ENCODE measurements around the gene USP48.
A peak's percentile ranks its signal among the peaks of the same experiment; 100 is the strongest.

USP48 gene

DNA sequence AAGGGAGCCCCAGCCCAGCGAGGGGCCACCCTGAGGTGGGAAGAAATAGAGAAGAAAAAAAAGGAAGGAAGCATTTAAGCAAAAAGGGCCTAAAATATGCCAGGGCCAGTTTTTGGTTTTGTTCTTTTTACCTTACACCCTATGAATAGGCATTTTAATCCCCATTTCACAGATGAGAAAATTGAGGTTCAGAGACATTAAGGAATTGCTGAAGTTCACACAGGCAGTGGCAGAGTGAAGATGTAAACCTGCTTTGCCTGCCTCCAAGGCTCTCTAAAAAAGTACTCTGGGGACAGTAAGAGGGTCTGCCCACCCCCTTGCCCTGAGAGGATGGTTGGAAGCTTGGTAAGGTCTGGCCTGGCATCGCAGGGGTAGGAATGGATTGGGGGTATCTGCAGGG, 133.6 kb downstream of the USP48 start:
- DNase-seq, result no peak

DNA sequence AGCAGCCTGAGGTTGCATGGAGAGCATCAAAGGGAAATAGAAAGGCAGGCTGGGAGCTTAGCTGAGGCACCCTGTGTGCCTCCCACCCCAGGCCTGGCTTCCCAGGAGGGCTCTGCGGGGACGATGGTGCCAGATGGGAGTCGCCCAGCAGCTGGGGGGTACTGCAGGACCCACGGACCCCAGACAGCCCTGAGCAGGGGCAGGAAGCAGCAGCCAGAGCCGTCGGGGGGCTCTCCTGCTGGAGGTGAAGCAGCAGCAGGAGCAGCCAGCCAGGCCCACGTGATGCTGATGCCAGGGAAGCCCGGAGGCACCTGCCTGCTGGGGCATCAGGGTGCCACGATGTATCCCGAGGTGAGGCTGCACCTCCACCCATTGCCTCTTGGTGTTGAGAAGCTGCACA, 134.2 kb downstream of the USP48 start:
- no peak for DNase-seq

DNA sequence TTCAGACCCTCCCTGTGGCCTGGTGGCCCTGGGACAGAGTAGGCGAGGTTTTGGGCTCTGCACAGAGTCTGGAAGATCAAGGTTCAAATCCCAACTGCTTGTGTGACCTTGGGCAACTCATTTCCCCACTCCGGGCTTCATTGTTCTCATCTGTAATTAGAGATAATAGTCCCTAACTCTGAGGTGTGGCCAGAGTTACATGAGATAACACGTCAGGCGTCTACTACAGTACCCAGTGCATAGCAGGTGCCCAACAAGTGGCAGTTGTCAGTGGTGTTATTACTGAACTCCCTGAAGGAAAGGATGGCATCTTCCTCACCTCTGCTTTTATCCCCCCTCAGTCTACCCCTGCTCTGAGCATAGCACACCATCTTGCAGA, 134.6 kb downstream of the USP48 start:
- no peak for DNase-seq

DNA sequence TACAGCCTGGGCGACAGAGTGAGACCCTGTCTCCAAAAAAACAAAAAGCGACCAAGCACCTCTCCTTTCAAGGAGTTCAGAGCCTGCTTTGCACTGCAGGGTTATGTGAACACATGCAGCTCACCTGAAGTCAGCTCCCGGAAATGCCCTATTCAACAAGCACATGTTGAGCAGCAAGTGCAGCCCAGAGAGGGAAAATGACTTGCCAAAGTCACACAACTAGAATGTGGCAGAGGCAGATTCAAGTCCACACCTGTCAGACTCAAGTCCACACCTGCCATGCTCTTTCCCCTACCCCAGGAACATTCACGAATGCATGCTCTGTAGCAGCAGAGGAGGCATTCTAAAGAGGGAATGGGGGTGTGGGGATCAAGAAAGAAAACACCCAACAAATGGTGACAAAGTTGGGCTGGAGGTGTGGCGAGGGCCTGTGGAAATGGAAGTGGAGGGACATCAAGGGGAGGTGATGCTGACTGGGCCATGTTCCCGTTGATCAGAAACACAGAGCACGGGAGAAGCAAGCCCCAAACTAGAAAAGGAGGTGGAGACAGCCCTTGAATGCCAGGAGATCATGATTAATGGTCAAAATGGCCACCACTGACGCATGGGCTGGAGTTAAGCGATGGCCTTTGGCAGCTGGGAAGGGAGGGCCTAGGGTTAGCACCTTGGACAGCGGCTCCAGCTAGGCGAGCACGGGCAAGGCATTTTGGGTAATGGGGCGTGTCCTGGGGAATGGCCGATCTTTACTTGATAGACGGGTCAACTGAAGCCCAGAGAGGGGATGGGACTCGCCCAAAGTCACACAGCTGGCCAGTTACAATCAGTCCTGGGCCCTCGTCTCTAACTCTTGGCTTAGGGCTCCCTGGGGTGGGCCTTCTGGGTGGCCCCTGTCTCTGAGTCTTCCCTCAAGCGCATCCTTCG, 135.3 kb downstream of the USP48 start:
- peak; percentile 27 for DNase-seq

DNA sequence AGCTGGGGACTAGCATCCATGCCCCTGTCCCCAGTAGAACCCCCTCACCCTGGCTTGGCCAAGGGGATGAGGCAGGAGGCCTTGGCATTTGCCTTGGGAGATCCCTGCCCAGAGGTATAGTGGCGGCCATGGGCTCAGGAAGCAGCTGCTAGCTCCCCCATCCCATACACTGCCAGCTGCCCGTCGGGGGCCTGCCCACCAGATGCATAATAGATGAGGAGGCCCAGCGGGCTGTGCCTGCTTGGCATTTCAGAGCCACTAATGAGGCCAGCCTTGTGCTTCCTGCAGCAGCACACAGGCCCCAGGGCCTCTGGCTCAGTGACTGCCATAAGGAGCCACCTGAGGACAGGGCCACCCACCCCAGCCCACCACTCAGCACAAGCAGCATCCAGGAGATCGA, 137.4 kb downstream of the USP48 start:
- no peak for DNase-seq

DNA sequence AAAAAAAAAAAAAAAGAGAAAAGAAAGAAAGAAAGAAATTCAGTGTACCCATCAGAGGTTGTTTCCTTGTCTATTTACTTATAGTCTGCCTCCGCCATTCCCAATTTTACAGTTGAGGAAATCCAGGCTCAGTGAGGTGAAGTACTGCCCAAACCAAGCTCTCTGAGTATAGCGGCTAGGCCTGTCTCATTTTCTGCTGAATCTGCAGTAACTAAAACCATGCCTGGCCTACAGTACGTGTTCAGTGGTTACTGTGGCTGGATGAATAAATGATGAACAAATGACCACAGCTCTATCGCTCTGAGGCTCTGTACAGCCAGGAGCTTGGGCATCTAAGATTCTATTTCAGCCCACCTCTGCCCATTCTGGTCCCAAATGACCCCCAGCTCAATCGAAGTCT, 138.0 kb downstream of the USP48 start:
- no peak for DNase-seq

DNA sequence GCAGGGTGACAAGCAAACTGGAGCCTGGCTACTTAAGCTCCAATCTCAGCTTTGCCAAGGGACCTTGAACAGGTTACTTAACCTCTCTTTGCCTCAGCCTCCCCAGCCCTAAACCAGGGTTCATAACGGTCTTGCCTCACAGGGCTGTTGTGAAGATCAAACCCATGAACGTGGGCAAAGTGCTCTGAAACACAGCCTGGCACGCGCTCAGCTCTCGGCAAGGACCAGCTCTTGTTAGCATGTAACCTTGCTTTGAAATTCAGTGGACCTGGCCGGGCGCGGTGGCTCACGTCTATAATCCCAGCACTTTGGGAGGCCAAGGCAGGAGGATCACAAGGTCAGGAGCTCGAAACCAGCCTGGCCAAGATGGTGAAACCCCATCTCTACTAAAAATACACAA, 138.6 kb downstream of the USP48 start:
- no peak for DNase-seq

DNA sequence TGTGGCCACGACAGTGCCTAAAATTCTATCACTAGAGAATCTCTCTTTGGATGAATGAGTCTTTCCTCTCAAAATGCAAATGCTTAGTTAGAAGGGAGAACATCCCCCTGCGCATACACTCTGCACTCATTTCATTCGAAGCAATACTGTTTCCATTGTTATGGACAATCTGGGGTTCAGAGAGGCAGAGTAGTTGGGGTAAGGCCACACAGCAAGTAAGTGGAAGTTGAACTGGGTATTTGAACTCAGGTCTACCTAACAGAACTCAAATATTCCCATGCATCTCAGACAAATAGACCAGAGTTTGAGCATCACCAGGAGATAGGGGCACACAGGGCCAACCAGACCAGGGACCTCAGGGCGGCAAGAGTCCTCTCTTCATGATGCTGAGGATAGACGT, 139.3 kb downstream of the USP48 start:
- DNase-seq, result no peak

DNA sequence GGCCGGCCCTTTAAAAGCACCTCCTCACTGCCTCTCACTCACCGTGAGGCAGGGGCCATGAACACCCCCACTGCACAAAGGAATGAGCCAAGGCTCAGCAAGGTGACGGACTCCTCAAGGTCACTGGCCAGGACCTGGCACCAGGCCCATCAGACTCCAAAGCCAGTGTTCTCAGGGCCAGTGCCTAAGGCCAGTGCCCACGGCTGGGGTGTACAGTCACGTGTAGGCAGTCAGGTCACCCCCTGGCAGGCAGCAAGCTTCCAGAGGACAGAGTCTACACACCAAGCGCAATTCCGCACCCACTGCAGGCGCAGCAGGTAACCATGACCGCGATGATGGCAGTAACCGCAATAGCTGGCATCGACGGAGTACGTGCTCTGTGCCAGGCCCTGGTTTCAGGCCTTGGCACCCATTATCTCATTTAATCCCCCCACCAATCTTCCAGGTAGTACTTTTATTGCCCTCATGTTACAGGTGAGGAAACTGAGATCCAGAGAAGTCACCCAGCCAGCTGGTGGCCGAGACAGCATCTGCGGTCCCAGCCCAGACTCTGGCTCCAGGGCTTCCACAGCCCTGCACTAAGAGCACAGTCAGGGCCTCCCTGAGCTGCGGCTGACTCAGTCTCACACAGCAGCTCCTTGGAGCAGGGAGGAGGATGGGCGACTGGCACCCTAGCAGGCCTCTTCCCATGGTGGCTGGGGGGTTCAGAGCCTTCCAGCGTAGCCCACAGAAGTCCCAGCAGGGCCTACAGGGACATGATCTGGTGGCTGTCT, 140.8 kb downstream of the USP48 start:
- DNase-seq, result no peak

DNA sequence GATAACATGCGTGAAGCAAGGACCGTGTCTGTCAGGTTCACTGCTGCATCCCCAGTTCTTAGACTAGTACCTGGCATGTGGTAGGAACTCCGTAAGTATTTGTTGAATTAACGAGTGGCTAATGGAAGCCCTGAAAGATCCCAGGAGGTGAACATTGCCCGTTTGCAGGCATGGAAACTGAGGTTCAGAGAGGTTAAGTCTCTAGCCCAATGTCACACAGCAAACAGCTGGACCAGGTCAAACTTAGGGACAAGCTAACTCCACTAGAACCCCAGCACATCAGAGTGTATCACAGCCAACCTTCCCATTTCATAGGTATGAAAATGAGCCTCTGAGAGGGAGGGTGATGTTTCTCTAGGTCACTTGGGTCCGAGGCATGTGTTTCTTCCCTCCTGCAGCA, 141.4 kb downstream of the USP48 start:
- no peak for DNase-seq

DNA sequence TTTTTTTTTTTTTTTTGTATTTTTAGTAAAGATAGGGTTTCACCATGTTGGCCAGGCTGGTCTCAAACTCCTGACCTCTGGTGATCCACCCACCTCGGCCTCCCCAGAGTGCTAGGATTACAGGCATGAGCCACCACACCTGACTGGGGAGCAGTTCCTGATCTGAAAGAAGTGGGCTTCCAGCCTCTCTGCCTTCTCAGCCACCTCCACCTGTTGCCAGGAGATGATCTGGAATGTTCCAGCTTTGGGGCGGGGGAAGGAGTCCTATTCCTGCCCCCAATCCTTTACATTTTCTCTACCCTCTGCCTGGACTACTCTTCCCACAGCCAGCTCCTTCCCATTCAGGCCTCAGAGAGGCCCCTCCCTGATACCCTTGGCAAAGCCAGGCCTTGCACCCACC, 141.9 kb downstream of the USP48 start:
- DNase-seq, result no peak

DNA sequence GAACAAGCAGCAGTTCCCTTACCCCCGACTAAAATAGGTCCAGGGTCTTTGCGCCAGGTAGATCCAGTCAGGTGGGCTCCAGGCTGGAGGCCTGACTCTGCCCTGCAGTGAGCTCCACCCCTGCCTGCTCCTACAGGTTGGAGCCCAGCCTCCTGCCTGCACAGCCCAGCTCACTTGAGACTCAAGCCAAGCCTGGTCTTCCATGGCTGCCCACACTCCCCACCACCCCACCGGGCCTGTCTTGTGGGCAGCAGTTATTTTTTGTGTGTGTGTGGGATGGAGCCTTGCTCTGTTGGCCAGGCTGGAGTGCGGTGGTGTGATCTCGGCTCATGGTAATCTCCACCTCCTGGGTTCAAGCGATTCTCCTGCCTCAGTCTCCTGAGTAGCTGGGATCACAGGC, 142.3 kb downstream of the USP48 start:
- no peak for DNase-seq

DNA sequence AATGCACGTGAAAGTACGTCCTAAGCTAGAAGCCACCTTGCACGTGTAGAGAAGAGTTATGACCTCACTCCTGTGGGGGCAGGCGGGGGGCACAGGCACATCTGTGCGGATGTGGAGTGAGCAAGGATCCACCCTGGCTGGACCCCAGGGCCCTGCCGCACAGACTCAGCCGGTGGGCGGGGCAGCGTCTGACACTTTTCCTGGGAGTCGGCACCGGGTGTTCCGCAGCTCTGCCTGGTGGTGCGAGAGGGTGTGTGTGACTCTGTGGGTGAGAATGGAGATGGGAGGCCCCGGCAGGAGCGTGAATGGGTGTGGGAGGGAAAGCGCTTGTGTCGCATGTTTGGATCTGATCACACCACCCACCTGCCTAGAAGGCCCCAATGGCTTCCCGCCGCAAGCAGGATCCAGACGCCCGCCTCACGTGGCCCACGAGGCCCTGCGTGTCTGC, 143.3 kb downstream of the USP48 start:
- no peak for DNase-seq

DNA sequence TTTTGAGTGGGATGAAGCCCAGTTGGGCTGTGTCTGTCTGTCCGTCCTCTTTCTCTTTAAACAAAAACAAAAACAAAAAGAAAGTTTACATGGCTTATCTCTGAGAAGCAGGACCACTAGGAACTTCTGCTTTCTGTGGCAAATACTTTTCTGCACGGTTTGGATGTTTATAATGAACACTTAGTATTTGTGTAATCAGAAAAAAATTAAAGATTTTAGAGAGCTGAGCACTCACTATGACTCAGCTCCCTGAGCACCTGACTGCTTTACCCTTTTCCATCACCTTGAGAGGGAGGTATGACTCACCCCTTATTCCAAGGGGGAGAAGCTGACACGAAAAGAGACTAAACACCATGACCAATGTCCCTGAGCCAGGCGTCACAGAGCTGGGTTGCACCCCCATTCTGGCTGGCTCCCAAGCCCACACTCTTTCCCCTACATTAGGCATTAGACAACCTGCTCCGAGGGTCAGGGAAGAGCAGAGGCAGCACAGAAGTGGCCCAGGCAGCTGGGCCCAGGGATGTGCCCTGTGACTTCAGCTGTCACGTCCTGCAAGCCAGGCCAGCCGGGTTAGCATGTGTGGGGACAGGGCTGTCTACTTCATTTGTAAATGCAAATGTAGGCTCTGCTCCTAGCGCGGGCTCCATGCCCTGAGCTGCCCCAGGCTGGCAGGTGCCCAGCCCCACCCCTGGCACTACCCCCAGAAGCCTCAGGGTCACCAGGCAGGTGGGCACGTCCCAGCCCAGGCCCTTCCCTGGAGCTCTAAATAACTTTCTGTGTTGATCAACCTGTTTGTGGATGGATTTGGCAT, 144.2 kb downstream of the USP48 start:
- peak; percentile 20 for DNase-seq

DNA sequence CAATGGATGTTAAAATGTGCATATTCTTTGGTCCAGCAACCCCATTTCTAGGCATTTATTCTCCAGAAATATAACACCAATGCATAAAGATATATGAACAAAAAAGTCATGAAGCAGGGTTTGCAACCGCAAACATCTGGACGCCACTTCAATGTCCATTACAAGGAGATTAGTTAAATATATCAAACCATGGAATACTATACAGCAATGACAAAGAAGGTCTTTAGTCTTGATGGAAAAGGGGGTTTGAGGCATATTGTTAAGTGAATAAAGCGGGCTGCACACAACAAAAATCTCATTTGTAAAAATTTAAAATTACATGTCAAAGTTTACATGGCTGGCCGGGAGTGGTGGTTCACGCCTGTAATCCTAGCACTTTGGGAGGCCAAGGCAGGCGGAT, 145.4 kb downstream of the USP48 start:
- no peak for DNase-seq

DNA sequence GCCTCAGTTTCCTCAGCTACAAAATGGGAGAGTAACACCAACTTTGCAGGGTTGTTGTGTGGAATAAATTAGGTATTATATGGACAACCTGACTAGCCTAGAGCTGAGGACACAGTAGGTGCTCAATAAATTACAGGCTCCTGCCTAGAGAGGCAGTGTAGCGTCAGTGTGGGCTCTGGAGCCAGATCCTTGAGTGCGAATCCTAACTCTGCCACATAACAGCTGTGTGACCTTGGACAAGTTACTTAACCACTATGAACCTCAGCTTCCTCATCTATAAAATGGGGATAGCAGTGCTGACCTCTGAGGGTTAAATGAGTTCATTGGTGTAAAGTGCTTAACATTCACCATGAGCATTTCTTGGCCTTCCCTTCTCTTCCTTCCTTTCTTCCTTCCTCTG, 146.9 kb downstream of the USP48 start:
- DNase-seq, result no peak

DNA sequence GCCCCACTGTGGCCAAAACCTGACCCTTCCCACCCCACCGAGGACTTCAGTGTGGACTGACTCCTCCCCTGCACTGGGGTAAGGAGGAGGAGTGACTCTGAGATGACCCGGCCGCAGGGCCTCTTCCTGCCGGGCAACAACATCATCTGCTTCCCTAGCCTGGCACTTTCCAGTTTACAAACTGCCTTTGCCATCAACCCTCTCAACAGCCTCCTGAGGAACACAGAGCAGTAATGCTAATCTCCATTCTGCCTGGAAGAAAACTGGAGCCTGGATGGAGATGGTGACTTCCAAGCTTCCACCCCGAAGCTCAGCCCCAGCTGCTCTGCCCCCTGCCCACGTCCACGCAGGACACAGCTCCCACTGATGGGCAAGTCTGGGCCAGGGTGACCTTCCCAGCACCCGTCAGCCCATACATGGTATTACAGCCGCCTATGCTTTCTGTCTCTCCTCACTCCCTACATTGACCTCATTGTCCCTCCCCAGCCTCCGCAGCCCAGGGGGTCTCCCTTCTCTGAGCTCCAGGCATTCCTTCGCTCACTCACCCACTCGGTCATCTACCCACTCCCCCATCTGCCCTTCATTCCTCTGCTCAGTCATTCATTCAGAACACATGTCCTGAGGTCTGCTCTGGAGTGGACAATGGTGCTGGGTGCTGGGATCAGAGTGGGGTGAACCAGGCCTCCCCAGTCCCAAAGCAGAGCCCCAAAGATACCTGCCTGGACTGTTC, 148.0 kb downstream of the USP48 start:
- no peak for DNase-seq

DNA sequence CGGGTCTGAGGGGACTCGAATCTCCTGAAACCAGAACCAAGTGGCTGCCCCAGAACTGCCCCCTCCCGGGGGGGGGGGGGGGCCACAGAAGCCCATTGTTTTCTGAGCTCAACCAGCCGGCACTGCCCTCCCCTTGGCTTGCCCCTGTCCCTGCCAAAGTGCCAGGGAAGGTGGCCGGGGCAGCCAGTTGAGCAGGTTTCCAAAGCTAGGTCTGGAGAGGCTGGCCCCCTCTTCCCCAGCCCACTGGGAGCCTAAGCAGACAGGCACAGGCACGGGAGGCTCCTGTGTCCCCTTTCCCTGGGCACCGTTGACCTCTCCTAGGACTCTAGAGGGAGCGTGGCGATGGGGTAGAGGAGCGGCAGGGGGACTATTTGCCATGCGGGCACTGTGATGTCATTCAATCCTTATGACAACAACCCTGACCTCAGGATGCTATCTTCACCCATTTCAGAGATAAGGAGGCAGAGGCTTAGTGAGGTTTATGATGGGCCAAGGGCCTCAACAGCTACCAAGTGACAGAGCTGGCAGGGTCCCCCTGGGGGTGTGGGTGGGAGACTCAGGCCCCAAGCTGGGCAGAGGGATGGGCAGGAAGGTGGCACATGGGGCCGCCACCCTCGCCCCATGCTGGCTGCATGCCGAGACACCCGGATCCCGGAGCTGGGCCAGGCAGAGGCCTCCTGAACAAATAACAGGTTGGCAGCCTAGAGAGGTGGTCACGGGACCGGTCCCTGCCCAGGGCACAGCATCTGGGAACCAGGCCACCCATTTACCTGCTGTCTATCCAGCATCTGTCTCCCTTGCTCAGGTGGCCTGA, 148.8 kb downstream of the USP48 start:
- DNase-seq, result no peak

DNA sequence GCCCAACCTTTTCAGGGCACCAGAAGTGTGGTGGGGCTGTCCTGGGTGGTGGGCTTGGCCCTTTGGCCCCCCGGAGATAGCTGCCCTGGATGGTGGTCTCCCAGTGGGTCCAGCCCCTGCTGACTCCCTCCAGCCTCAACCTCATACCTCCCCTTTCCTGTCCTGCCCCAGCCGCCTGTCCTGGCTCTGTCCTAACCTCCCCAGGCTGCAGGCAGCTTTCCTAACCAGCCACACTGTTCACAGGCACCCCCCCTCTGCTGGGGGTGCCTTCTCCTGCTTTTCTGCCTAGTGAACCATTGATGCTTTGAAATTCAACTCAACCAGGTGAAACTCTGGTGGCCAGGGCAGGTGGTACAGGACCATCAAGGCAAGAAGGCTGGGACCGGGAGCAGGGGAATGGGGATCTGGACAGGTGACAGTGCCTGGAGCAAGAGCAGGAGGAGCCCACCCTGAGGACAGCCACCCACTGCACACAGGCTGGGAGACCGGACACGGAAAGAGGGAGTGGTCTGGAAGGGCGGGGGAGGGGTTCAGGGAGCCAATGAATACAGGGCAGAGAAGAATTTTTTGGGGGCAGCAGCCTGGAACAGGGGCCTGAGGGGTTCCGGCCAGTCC, 149.7 kb downstream of the USP48 start:
- no peak for DNase-seq

DNA sequence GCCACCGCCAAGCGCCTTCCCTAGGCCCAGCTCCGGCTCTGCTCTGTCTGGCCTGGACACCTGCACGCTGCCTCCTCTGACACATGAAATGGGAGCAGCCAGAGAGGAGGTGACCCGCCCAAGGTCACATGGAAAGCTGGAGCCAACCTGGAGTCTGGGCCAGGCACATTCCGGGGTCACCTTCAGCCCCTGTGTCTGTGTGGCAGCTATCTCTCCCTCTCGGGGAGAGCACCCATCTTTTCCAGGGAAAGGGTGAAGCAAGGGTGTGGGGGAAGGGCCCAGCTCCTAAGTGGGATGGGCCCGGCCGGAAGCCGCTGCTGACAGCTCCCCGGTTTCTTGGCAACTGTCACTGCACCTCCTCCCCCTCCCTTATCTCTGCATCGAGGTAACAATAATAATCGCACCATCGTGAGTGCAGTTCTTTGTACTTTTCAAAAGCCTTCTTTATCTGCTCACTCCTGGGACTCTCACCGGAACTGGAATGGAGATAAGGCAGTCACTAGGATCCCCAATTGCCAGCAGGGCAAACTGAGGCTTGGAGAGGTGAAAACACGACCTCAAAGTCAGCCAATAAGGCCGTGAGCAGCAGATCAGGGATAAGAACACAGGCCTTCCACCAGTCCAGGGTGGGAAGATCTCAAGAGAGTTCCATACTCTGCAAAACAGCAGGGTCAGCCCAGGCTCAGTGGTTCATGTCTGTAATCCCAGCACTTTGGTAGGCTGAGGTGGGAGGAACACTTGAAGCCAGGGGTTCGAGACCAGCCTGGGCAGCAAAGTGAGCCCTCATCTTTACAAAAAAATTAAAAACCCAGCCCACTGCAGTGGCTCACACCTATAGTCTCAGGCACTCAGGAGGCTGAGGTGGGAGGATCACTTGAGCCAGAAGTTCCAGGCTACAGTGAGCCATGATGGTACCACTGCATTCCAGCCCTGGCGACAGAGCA, 150.7 kb downstream of the USP48 start:
- DNase-seq, result no peak
